H1 (cell line): ENCODE data around the gene PCDH9. TPM values are rescaled to one million over a fixed set of nuclear protein-coding genes. Genes with fewer than 3 reads are reported as not detected.

ENCODE experiments used
- CTCF ChIA-PET: fragments of 300-600 bp; sonication (Branson Sonifier 250); formaldehyde crosslinking; loops from one replicate; lab custom pipeline; 2021; ENCODE audit not compliant: partially characterized antibody; lab: Charles Lee
- POLR2A ChIA-PET: fragments of 300-600 bp; sonication (Branson Sonifier 250); formaldehyde crosslinking; loops from one replicate; lab custom pipeline; 2021; ENCODE audit warnings: inconsistent platforms; ENCODE audit not compliant: partially characterized antibody; lab: Charles Lee
- DNase-seq, 2 experiments: peaks; one replicate each; pipeline versions ENCODE4 v3.0.0 to v3.0.0-alpha.2; 2010 to 2022; ENCODE audit warnings: low spot score in 2 of 2, low read depth in 1 of 2, mixed read lengths in 1 of 2
- FAIRE-seq: peaks from 2 replicates; lab custom pipeline; 2011; peaks lifted over from hg19 to GRCh38; lab: Jason Lieb, UNC
- H2AFZ ChIP-seq: 2 replicates; pipeline ENCODE4 v1.8.1; 2012; ENCODE audit warnings: low read length, inconsistent platforms
- H2AK5ac ChIP-seq: 2 replicates; pipeline ENCODE4 v1.6.1; 2013; ENCODE audit warnings: low read depth, low read length
- H2BK120ac ChIP-seq: replicated peaks from 2 replicates; pipeline ENCODE3; 2013; ENCODE audit warnings: low read depth, low read length, inconsistent platforms
- H2BK12ac ChIP-seq: 2 replicates; pipeline ENCODE4 v1.6.1; 2013; ENCODE audit warnings: low read depth, low read length
- H2BK15ac ChIP-seq: 2 replicates; pipeline ENCODE4 v1.6.1; 2013; ENCODE audit warnings: low read length
- H2BK20ac ChIP-seq: 2 replicates; pipeline ENCODE4 v1.6.1; 2013; ENCODE audit warnings: low read length
- H2BK5ac ChIP-seq: 2 replicates; pipeline ENCODE4 v1.6.1; 2013; ENCODE audit warnings: low read depth, low read length
- H3K14ac ChIP-seq: 2 replicates; pipeline ENCODE4 v1.6.1; 2013; ENCODE audit warnings: inconsistent platforms; ENCODE audit not compliant: insufficient read length
- H3K18ac ChIP-seq: 2 replicates; pipeline ENCODE4 v1.6.1; 2013; ENCODE audit warnings: low read length; ENCODE audit errors: extremely low read depth
- H3K23ac ChIP-seq: 2 replicates; pipeline ENCODE4 v1.6.1; 2013; ENCODE audit warnings: inconsistent platforms; ENCODE audit not compliant: insufficient read length
- H3K23me2 ChIP-seq: 2 replicates; pipeline ENCODE4 v1.6.1; 2013; ENCODE audit warnings: low read depth, low read length
- H3K27ac ChIP-seq: 2 replicates; pipeline ENCODE4 v1.6.1; 2011; ENCODE audit warnings: low read depth, low read length, inconsistent platforms
- H3K27me3 ChIP-seq, 4 experiments: replicated peaks in 1 of 4; 1 replicate in 1 of 4; 2 replicates in 3 of 4; pipeline versions ENCODE4 v1.6.1 to v1.8.1; 2011 to 2013; ENCODE audit warnings: low read length in 3 of 4, mild to moderate bottlenecking in 3 of 4, inconsistent platforms in 2 of 4, mixed read lengths in 2 of 4, moderate library complexity in 1 of 4; ENCODE audit not compliant: control insufficient read depth in 3 of 4, insufficient read depth in 3 of 4; ENCODE audit errors: extremely low read depth in 1 of 4
- H3K36me3 ChIP-seq, 4 experiments: 2 replicates each; pipeline versions ENCODE4 v1.6.1 to v1.8.1; 2011 to 2013; ENCODE audit warnings: mild to moderate bottlenecking in 4 of 4, low read length in 3 of 4, moderate library complexity in 2 of 4, control low read depth in 1 of 4, inconsistent platforms in 1 of 4; ENCODE audit not compliant: insufficient read depth in 4 of 4, control insufficient read depth in 2 of 4
- H3K4ac ChIP-seq: replicated peaks from 2 replicates; pipeline ENCODE3; 2013; ENCODE audit warnings: low read length, low read depth, mixed read lengths, inconsistent platforms; ENCODE audit not compliant: insufficient read length
- H3K4me1 ChIP-seq, 4 experiments: replicated peaks in 1 of 4; 1 replicate in 1 of 4; 2 replicates in 3 of 4; pipeline versions ENCODE4 v1.6.1 to v1.8.1; 2011 to 2013; ENCODE audit warnings: low read length in 3 of 4, inconsistent platforms in 2 of 4, mixed read lengths in 1 of 4; ENCODE audit not compliant: insufficient read depth in 4 of 4, control insufficient read depth in 3 of 4
- H3K4me2 ChIP-seq, 2 experiments: 2 replicates each; pipeline versions ENCODE4 v1.6.1 to v1.8.1; 2011 to 2013; ENCODE audit warnings: low read depth in 2 of 2, low read length in 2 of 2, control low read depth in 1 of 2, inconsistent platforms in 1 of 2, mild to moderate bottlenecking in 1 of 2; ENCODE audit not compliant: insufficient read depth in 1 of 2
- H3K4me3 ChIP-seq, 4 experiments: fragments of 200-600, 300-600 bp in 1 of 4; sonication (generic), shearing (Covaris generic), sonication (Bioruptor Twin) in 1 of 4; 2 replicates each; pipeline versions ENCODE4 v1.5.1 to v1.8.1; 2011 to 2016; ENCODE audit warnings: low read length in 4 of 4, low read depth in 3 of 4, control low read depth in 2 of 4, inconsistent platforms in 2 of 4, mild to moderate bottlenecking in 2 of 4, mixed read lengths in 1 of 4, moderate library complexity in 1 of 4; ENCODE audit not compliant: insufficient read depth in 2 of 4; ENCODE audit errors: extremely low read depth in 1 of 4
- H3K56ac ChIP-seq: replicated peaks from 2 replicates; pipeline ENCODE3; 2013; ENCODE audit warnings: low read depth, mild to moderate bottlenecking, mixed read lengths, low read length, inconsistent platforms; ENCODE audit not compliant: insufficient read length
- H3K79me1 ChIP-seq: 2 replicates; pipeline ENCODE4 v1.6.1; 2013; ENCODE audit warnings: low read depth, low read length, control low read depth
- H3K79me2 ChIP-seq, 2 experiments: 2 replicates each; pipeline versions ENCODE4 v1.6.1 to v1.8.1; 2012 to 2013; ENCODE audit warnings: low read length in 2 of 2, mild to moderate bottlenecking in 2 of 2, inconsistent platforms in 1 of 2; ENCODE audit not compliant: insufficient read depth in 2 of 2, control insufficient read depth in 1 of 2
- H3K9ac ChIP-seq, 4 experiments: replicated peaks in 1 of 4; 1 replicate in 1 of 4; 2 replicates in 3 of 4; pipeline versions ENCODE4 v1.6.1 to v1.8.1; 2011 to 2013; ENCODE audit warnings: low read depth in 3 of 4, low read length in 3 of 4, control low read depth in 2 of 4, mild to moderate bottlenecking in 2 of 4, moderate library complexity in 2 of 4, inconsistent platforms in 1 of 4; ENCODE audit errors: extremely low read depth in 1 of 4
- H3K9me3 ChIP-seq, 2 experiments: 2 replicates each; pipeline versions ENCODE4 v1.6.1 to v1.8.1; 2012 to 2013; ENCODE audit warnings: mild to moderate bottlenecking in 2 of 2, moderate library complexity in 2 of 2, control low read depth in 1 of 2, inconsistent platforms in 1 of 2, low read depth in 1 of 2, low read length in 1 of 2, mixed read lengths in 1 of 2; ENCODE audit not compliant: insufficient read depth in 2 of 2
- H4K20me1 ChIP-seq, 2 experiments: replicated peaks in 1 of 2; 2 replicates each; pipeline versions ENCODE3 to v1.8.1; 2011 to 2013; ENCODE audit warnings: inconsistent platforms in 2 of 2, low read length in 2 of 2, mild to moderate bottlenecking in 1 of 2; ENCODE audit not compliant: insufficient read depth in 2 of 2, control insufficient read depth in 1 of 2
- H4K5ac ChIP-seq: 2 replicates; pipeline ENCODE4 v1.6.1; 2013; ENCODE audit warnings: low read length, low read depth, mixed read lengths, inconsistent platforms; ENCODE audit not compliant: insufficient read length
- H4K8ac ChIP-seq: 2 replicates; pipeline ENCODE4 v1.8.0; 2013; ENCODE audit warnings: mild to moderate bottlenecking, moderate library complexity, low read length, inconsistent platforms; ENCODE audit not compliant: insufficient read depth; ENCODE audit errors: extremely low read depth
- H4K91ac ChIP-seq: replicated peaks from 2 replicates; pipeline ENCODE3; 2013; ENCODE audit warnings: low read length, mixed read lengths, inconsistent platforms; ENCODE audit not compliant: insufficient read length
- WGBS, 2 experiments: shearing (Covaris generic) in 1 of 2; methylation state at CpG; one replicate each; pipeline versions ENCODE4 v1.1.6 to v1.1.7; 2013 to 2015; ENCODE audit warnings: low lambda C conversion rate in 2 of 2, mixed read lengths in 2 of 2, inconsistent platforms in 1 of 2, low coverage in 1 of 2, missing lambda C conversion rate in 1 of 2; ENCODE audit not compliant: insufficient replicate concordance in 2 of 2, insufficient coverage in 1 of 2, insufficient read length in 1 of 2; ENCODE audit errors: extremely low coverage in 1 of 2, missing lambda C conversion rate in 1 of 2; 5-methylcytosine and 5-hydroxymethylcytosine counted together
- polyA plus RNA-seq, 7 experiments: library from polyadenylated mRNA; depleted of rRNA in 3 of 7; stranded (reverse) in 5 of 7; unstranded in 2 of 7; fragments of >200 nt in 5 of 7; fragments of 200-250 nt in 2 of 7; gene quantifications; 1 replicate in 5 of 7; 2 replicates in 1 of 7; 4 replicates in 1 of 7; pipeline versions ENCODE4 v1.2.1 to v1.2.3, GENCODE V29; 2011 to 2013; ENCODE audit warnings: missing spikeins in 2 of 7, mixed read lengths in 2 of 7
- total RNA-seq: library from RNA; stranded (reverse); fragmentation: NEBNext Ultra II Directional; extraction: Animal tissue kit (Norgen Biotek cat#: 25700); gene quantifications from 2 replicates; pipeline ENCODE4 v1.2.1, GENCODE V29; 2021

The PCDH9 gene
- total and polyA plus RNA-seq, 2 of the 8 experiments (the other 6 are each of a cell fraction or from before 2014, with no cell fraction given): 0.12 to 0.60 TPM

- POLR2A ChIA-PET: no interaction called here
- Histone ChIP-seq H3K56ac (no peak overlapping the region), H4K8ac (no peak overlapping the region), H3K4me1 (no peaks in the 10 kb centered on the region), H3K9ac (no peak overlapping the region), H2BK120ac (no peak overlapping the region), H3K23me2 (no peaks in the 10 kb centered on the region), H3K9me3 (peaks cover 5 to 9% of the 10 kb centered on the region in 2 experiments; a peak in 3 of 4 replicates), H3K4me3 (no peak overlapping the region), H3K79me1 (no peaks in the 10 kb centered on the region), H2BK5ac (no peak overlapping the region), H3K36me3 (no peaks in the 10 kb centered on the region), H3K27me3 (no peaks in the 10 kb centered on the region), H4K20me1 (no peaks in the 10 kb centered on the region), H3K27ac (no peak overlapping the region), H2AFZ (no peak overlapping the region), H2BK15ac (no peak overlapping the region), H3K14ac (no peak overlapping the region), H2AK5ac (no peak overlapping the region), H2BK12ac (no peak overlapping the region), H3K4ac (no peak overlapping the region), H4K91ac (no peak overlapping the region), H3K4me2 (no peak overlapping the region), H4K5ac (no peak overlapping the region), H2BK20ac (no peak overlapping the region), H3K23ac (no peak overlapping the region), H3K18ac (no peak overlapping the region), H3K79me2 (no peaks in the 10 kb centered on the region)
- CTCF ChIA-PET: no interaction called here
- FAIRE-seq: no peak
- no peak for DNase-seq
- 91% methylated on average over 1 of the region's 1 CpG; no CpG with 5 or more reads in 1 of the 2 experiments for whole genome bisulfite sequencing, 2 experiments
These were observed 550.1 kb downstream of the PCDH9 start for GRCh38 chr13:66680031-66680430.
